GM06990 (cell line): ENCODE measurements around the gene PACRG.
"Not testable (repeated sequence)": the region's sequence is repeated elsewhere in the genome, so short reads cannot be mapped to it uniquely, and the experiment has no call there.

Source experiments
- DNase-seq: peaks from one replicate; pipeline ENCODE4 v3.0.0-alpha.2; 2011; ENCODE audit not compliant: insufficient read length; ENCODE audit errors: extremely low read depth
- H3K27me3 ChIP-seq: replicated peaks from 2 replicates; pipeline ENCODE4 v1.6.0; 2011; ENCODE audit warnings: low read length; ENCODE audit not compliant: control insufficient read depth, insufficient read depth
- H3K36me3 ChIP-seq: 2 replicates; pipeline ENCODE4 v1.5.1; 2011; ENCODE audit warnings: low read length; ENCODE audit not compliant: control insufficient read depth, insufficient read depth
- H3K4me3 ChIP-seq: replicated peaks from 2 replicates; pipeline ENCODE4 v1.5.1; 2011; ENCODE audit warnings: low read depth, mild to moderate bottlenecking, control low read depth, low read length
- TF ChIP-seq, protein P1 (sequence below): IDR thresholded peaks from 2 replicates; pipeline ENCODE4 v1.5.1; 2011; ENCODE audit warnings: low read length, control low read depth, mild to moderate bottlenecking, inconsistent platforms; ENCODE audit not compliant: insufficient read depth, poor library complexity, severe bottlenecking

The PACRG gene

DNA sequence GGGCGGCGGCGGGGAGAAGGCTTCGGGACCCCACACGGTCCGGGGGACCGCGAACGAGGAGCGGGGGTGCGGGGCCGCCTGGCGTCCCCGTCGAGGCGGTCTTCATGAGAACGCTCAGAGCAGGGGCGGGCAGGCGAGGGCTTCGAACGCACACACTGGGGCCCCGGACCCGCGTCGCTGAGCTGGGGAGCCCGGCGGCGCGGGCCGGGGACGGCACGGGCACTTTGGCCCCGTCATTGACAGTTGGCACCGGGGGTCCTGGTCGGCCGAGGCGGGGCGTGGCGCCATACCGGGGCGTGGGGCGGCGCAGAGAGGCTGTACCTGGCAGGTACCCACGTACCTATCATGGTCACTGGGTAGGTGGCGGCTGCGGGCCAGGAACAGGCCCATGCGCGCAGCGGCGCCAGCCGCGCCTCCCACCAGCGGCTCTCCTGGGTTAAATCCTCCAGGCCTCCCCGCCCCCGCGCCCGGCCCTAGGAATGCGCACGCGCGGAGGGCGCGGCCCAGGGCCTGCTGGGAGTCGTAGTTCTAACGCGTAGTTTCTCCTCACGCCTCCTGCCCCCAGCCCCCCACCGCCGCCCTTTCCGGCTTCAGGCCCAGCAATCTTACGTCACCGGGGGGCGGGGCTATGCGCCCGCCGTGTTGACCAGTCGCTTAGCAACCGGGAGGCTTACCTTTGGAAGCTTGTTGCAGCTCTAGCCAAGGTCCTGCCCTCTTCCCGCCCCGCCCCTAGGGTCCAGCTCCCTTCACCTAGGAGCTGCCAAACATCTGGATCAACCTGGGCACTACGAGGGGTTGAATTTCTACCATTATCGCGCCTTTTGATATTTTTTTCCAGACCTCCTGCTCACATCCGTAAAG is at the start of gene PACRG, which contains the start of gene PRKN:
Gene PACRG, plus strand, starts transcription at position 653 of the 861 bp plus-strand sequence.
Gene PRKN, minus strand, starts transcription at position 445 of the 861 bp plus-strand sequence.
- DNase-seq, result peak; percentile 93
- Histone ChIP-seq H3K36me3 (no peaks in the 10 kb centered on the region), H3K4me3 (peak within 1 kb of the TSS; percentile 70), H3K27me3 (no peaks in the 10 kb centered on the region)
- TF ChIP-seq, protein P1, sequence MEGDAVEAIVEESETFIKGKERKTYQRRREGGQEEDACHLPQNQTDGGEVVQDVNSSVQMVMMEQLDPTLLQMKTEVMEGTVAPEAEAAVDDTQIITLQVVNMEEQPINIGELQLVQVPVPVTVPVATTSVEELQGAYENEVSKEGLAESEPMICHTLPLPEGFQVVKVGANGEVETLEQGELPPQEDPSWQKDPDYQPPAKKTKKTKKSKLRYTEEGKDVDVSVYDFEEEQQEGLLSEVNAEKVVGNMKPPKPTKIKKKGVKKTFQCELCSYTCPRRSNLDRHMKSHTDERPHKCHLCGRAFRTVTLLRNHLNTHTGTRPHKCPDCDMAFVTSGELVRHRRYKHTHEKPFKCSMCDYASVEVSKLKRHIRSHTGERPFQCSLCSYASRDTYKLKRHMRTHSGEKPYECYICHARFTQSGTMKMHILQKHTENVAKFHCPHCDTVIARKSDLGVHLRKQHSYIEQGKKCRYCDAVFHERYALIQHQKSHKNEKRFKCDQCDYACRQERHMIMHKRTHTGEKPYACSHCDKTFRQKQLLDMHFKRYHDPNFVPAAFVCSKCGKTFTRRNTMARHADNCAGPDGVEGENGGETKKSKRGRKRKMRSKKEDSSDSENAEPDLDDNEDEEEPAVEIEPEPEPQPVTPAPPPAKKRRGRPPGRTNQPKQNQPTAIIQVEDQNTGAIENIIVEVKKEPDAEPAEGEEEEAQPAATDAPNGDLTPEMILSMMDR, result no peak

DNA sequence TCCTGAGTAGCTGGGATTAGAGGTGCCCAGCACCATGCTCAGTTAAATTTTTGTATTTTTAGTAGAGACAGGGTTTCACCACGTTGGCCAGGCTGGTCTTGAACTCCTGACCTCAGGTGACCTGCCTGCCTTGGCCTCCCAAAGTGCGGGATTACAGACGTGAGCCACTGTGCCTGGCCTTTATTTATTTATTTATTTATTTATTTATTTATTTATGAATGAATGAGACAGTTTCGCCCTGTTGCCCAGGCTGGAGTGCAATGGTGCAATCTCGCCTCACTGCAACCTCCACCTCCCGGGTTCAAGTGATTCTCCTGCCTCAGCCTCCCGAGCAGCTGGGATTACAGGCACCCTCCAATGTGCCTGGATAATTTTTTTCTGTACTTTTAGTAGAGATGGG is 48.9 kb upstream of the PACRG start:
- not testable (repeated sequence) for H3K27me3 ChIP-seq, H3K36me3 ChIP-seq, H3K4me3 ChIP-seq, DNase-seq

DNA sequence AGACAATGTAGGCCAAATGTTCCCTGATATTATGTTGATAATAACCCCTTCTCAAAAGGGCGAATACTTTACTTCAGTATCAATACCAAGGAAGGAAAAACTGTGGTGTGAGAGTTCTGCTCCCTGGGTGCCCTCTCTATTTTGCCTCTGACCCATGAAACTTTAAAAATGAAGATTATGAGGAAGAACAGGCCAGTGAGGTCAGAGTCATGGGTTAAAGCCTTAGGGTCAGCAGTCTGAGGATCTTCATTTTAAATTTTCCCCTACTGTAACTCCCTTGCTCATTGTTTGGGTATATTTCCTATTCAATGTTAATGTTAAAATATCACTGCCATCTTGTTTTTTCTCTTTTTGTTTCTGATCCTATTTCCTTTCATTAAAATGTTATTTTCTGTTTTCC is 48.1 kb upstream of the PACRG start:
- Histone ChIP-seq H3K36me3 (no peaks in the 10 kb centered on the region), H3K4me3 (no peak overlapping the region), H3K27me3 (no peaks in the 10 kb centered on the region)
- TF ChIP-seq, protein P1, result no peak
- no peak for DNase-seq

DNA sequence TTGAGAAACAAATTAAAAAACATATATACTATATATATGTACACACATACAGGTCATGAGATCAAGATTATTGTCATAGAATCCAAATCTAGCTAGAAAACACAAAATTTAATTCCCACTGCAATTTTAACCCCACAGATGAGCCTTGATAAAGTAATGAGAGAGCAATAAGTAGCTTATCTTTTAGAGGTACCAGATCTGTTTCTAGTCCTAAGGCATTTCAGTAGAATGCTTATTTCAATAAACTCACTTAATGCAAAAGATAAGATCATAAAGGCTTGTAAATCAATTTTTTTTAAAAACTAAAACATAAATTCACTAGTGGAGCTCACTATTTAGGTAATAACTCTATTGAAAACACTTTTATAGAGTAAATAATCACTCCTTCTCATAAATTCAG is 47.4 kb upstream of the PACRG start:
- H3K36me3 ChIP-seq, result no peaks in the 10 kb centered on the region
- no peak overlapping the region for H3K4me3 ChIP-seq
- TF ChIP-seq, protein P1, result no peak
- H3K27me3 ChIP-seq, result no peaks in the 10 kb centered on the region
- DNase-seq, result no peak

DNA sequence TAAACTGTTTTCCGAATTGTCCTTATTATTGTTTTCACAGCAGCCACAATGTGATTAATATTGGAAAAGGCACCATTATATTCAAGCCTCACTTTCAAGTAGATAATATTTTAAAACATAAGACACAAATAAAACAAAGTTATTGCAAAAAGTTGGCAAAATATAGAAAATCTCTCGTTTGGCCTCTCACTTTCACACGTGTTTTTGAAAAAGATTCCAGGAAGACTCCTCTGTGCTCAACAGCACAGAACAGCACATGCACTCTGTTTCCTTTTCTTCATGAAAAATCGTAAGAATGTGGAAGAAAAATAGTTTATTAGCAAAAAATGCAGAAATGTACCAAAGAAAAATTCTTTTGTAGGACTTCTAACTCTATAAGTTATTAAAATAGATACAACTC is 46.9 kb upstream of the PACRG start:
- DNase-seq, result no peak
- Histone ChIP-seq H3K36me3 (no peaks in the 10 kb centered on the region), H3K4me3 (no peak overlapping the region), H3K27me3 (no peaks in the 10 kb centered on the region)
- TF ChIP-seq, protein P1, result no peak

DNA sequence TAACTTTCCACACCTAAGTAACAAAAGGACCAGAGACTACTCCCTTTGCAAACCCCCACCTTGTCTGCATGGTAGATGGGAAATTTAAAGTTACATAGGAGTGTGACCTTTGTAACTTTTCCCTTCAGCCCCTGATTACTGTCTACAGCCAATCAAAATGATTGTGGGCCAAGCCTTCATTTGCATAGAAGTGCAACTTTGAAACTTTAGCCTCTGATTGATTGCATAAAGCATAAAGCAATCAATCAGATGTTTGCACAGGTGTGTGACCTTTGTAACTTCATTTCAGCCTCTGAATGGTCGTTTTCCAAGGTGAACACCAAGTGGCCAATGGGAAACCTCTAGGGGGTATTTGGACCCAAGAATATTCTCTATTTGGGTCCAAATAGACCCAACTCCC is 46.3 kb upstream of the PACRG start:
- no peaks in the 10 kb centered on the region for H3K36me3 ChIP-seq

More for the DNA sequence above, 46.3 kb upstream of the PACRG start:
- DNase-seq, result no peak
- TF ChIP-seq, protein P1, result no peak
- H3K27me3 ChIP-seq, result no peaks in the 10 kb centered on the region
- H3K4me3 ChIP-seq, result no peak overlapping the region
